ENCODE measurements around the gene TFF3.

- TF ChIP-seq CTCF (conservative IDR thresholded peaks at IDR 0.05; ENCODE audit: low read depth, low read length) (no peak), EZH2 (IDR thresholded peaks at IDR 0.05; ENCODE audit: borderline replicate concordance, low read depth, low read length, poor library complexity, severe bottlenecking) (no peak)
These were observed 453 bp downstream of the TFF3 start for GRCh38 chr21:42314616-42315295.

All from A673 (cell line).